HG03108 (cell line): ENCODE measurements around the gene OSBPL10.

Experiments used
- ATAC-seq: cut with Tn5 transposase; IDR thresholded peaks from one replicate; pipeline ENCODE4 v1.9.1; 2021; ENCODE audit warnings: moderate library complexity; ENCODE audit not compliant: unreplicated experiment

The OSBPL10 gene

GRCh38 chr3:31687020-31687802, 293.9 kb downstream of the OSBPL10 start:
- ATAC-seq, result no peak

- no peak for ATAC-seq
Observed at GRCh38 chr3:31680072-31680870, 300.8 kb downstream of the OSBPL10 start.

- no peak for ATAC-seq
Observed at GRCh38 chr3:31676556-31676955, 304.5 kb downstream of the OSBPL10 start.

GRCh38 chr3:31673950-31674349, 307.1 kb downstream of the OSBPL10 start:
- ATAC-seq, result no peak

GRCh38 chr3:31671976-31672375, 309.1 kb downstream of the OSBPL10 start:
- ATAC-seq, result no peak

- no peak for ATAC-seq
Observed at GRCh38 chr3:31671451-31671850, 309.6 kb downstream of the OSBPL10 start.

GRCh38 chr3:31670722-31671121, 310.3 kb downstream of the OSBPL10 start:
- ATAC-seq, result no peak

- ATAC-seq, result no peak
Observed at GRCh38 chr3:31670136-31670535, 310.9 kb downstream of the OSBPL10 start.

GRCh38 chr3:31668242-31668641, 312.8 kb downstream of the OSBPL10 start:
- ATAC-seq, result no peak

- ATAC-seq, result no peak
Observed at GRCh38 chr3:31667582-31667981, 313.5 kb downstream of the OSBPL10 start.

GRCh38 chr3:31664031-31664430, 317.0 kb downstream of the OSBPL10 start:
- no peak for ATAC-seq

- ATAC-seq, result no peak
Observed at GRCh38 chr3:31661993-31662670, 318.9 kb downstream of the OSBPL10 start.

GRCh38 chr3:31661286-31661685, 319.8 kb downstream of the OSBPL10 start:
- no peak for ATAC-seq

- ATAC-seq, result no peak
Observed at GRCh38 chr3:31659246-31659645, 321.8 kb downstream of the OSBPL10 start.

- ATAC-seq, result no peak
Observed at GRCh38 chr3:31654998-31655397, 326.1 kb downstream of the OSBPL10 start.

- no peak for ATAC-seq
Observed at GRCh38 chr3:31653464-31653863, 327.6 kb downstream of the OSBPL10 start.

GRCh38 chr3:31652296-31652695, 328.8 kb downstream of the OSBPL10 start:
- no peak for ATAC-seq

GRCh38 chr3:31648286-31648968, 332.6 kb downstream of the OSBPL10 start:
- ATAC-seq, result no peak

- no peak for ATAC-seq
Observed at GRCh38 chr3:31645256-31645655, 335.8 kb downstream of the OSBPL10 start.

GRCh38 chr3:31639828-31640227, 341.2 kb downstream of the OSBPL10 start:
- no peak for ATAC-seq
